ENCODE measurements around the gene TTYH3.
A peak's percentile ranks its signal among the peaks of the same experiment; 100 is the strongest.
"Not testable (repeated sequence)": the region's sequence is repeated elsewhere in the genome, so short reads cannot be mapped to it uniquely, and the experiment has no call there.

TTYH3 gene

GRCh38 chr7:2603044-2603965 lies 28.5 kb upstream of the TTYH3 start:
- no peak for DNase-seq

- DNase-seq, result no peak
These were observed 27.1 kb upstream of the TTYH3 start for GRCh38 chr7:2604608-2605174.

- DNase-seq, result no peak
These were observed 25.9 kb upstream of the TTYH3 start for GRCh38 chr7:2605608-2606538.

- DNase-seq, result no peak
These were observed 25.2 kb upstream of the TTYH3 start for GRCh38 chr7:2606539-2606936.

GRCh38 chr7:2607122-2607922 lies 24.5 kb upstream of the TTYH3 start:
- no peak for DNase-seq

GRCh38 chr7:2607923-2608904 lies 23.6 kb upstream of the TTYH3 start:
- no peak for DNase-seq

GRCh38 chr7:2608921-2609411 lies 22.8 kb upstream of the TTYH3 start:
- DNase-seq, result no peak

GRCh38 chr7:2609646-2610045 lies 22.1 kb upstream of the TTYH3 start:
- DNase-seq, result not testable (repeated sequence)

GRCh38 chr7:2610466-2610865 lies 21.3 kb upstream of the TTYH3 start:
- DNase-seq, result no peak

GRCh38 chr7:2610898-2611297 lies 20.9 kb upstream of the TTYH3 start:
- DNase-seq, result no peak

- no peak for DNase-seq
These were observed 20.4 kb upstream of the TTYH3 start for GRCh38 chr7:2611401-2611800.

GRCh38 chr7:2611922-2612321 lies 19.9 kb upstream of the TTYH3 start:
- no peak for DNase-seq

GRCh38 chr7:2612445-2613097 lies 19.2 kb upstream of the TTYH3 start:
- peak; percentile 48 for DNase-seq

- no peak for DNase-seq
These were observed 18.5 kb upstream of the TTYH3 start for GRCh38 chr7:2613098-2613930.

GRCh38 chr7:2613931-2614600 lies 17.7 kb upstream of the TTYH3 start:
- DNase-seq, result peak; percentile 84

GRCh38 chr7:2614631-2615330 lies 17.0 kb upstream of the TTYH3 start:
- peak; percentile 66 for DNase-seq

- DNase-seq, result no peak
These were observed 15.1 kb upstream of the TTYH3 start for GRCh38 chr7:2616387-2617324.

Data from NCI-H2029 (cell line).